CD4-positive, CD25-positive, alpha-beta regulatory T cell (primary cell): ENCODE results near the gene CEP57. TPM values are rescaled to one million over a fixed set of nuclear protein-coding genes. Genes with fewer than 3 reads are reported as not detected.

Experiments used
- ATAC-seq, 2 donors: fragments of 150-1000 bp; cut with Tn5 transposase; one replicate each; pipeline ENCODE4 v1.10.0; 2021; ENCODE audit warnings: low read depth in 2 of 2, moderate number of reproducible peaks in 2 of 2, moderate library complexity in 1 of 2
- DNase-seq, 3 donors: peaks; one replicate each; pipeline versions ENCODE4 v3.0.0 to v3.0.0-alpha.2; 2012 to 2022; ENCODE audit warnings: mixed read lengths in 1 of 3
- H3K27ac ChIP-seq: one replicate; pipeline ENCODE4 v1.7.0; 2013; ENCODE audit warnings: mild to moderate bottlenecking, low read length; ENCODE audit not compliant: insufficient read depth, poor library complexity, severe bottlenecking
- H3K27me3 ChIP-seq: one replicate; pipeline ENCODE4 v1.7.0; 2013; ENCODE audit warnings: low read length; ENCODE audit not compliant: control insufficient read depth, insufficient read depth
- H3K36me3 ChIP-seq: one replicate; pipeline ENCODE4 v1.7.0; 2013; ENCODE audit warnings: mild to moderate bottlenecking, low read length, moderate library complexity; ENCODE audit not compliant: control insufficient read depth, insufficient read depth
- H3K4me1 ChIP-seq: 2 replicates; pipeline ENCODE4 v1.7.0; 2013; ENCODE audit warnings: mild to moderate bottlenecking, low read length; ENCODE audit not compliant: insufficient read depth, control insufficient read depth, poor library complexity, severe bottlenecking
- H3K4me3 ChIP-seq: one replicate; pipeline ENCODE4 v1.7.0; 2013; ENCODE audit warnings: low read depth, mild to moderate bottlenecking, low read length, moderate library complexity
- H3K9me3 ChIP-seq, 2 experiments: 1 replicate in 1 of 2; 2 replicates in 1 of 2; pipeline ENCODE4 v1.7.0; 2013; ENCODE audit warnings: low read length in 2 of 2, mild to moderate bottlenecking in 1 of 2, moderate library complexity in 1 of 2; ENCODE audit not compliant: control insufficient read depth in 2 of 2
- H3K27ac Mint-ChIP-seq, 3 donors: one replicate each; pipeline ENCODE4 v1.8.0; 2020 to 2022; ENCODE audit warnings: mild to moderate bottlenecking in 3 of 3, mixed read lengths in 3 of 3, moderate library complexity in 2 of 3
- H3K27me3 Mint-ChIP-seq: one replicate; pipeline ENCODE4 v1.8.0; 2022; ENCODE audit warnings: mild to moderate bottlenecking, mixed read lengths
- H3K36me3 Mint-ChIP-seq: one replicate; pipeline ENCODE4 v1.8.0; 2020; ENCODE audit warnings: mixed read lengths
- H3K4me1 Mint-ChIP-seq, 4 donors: one replicate each; pipeline ENCODE4 v1.8.0; 2020 to 2022; ENCODE audit warnings: mixed read lengths in 4 of 4, mild to moderate bottlenecking in 1 of 4
- H3K4me3 Mint-ChIP-seq, 4 donors: one replicate each; pipeline ENCODE4 v1.8.0; 2020 to 2022; ENCODE audit warnings: mild to moderate bottlenecking in 4 of 4, mixed read lengths in 4 of 4, moderate library complexity in 3 of 4
- H3K9me3 Mint-ChIP-seq, 7 donors: one replicate each; pipeline ENCODE4 v1.8.0; 2020 to 2022; ENCODE audit warnings: mixed read lengths in 7 of 7, mild to moderate bottlenecking in 3 of 7, moderate library complexity in 2 of 7
- polyA plus RNA-seq, 4 donors: library from polyadenylated mRNA; unstranded; fragments of 300-500 nt; fragmentation: Illumina TruSeq; gene quantifications; one replicate each; pipeline ENCODE4 v1.2.3, GENCODE V29; 2021
- total RNA-seq: library from RNA; stranded (reverse); gene quantifications from one replicate; pipeline ENCODE4 v1.2.3, GENCODE V29; 2022

CEP57 gene
- total and polyA plus RNA-seq, 5 donors from 2014 or later, result 51.6 to 69.9 (median 63.2) TPM

- Mint-ChIP-seq H3K36me3 (peaks cover 16% of the 10 kb centered on the region), H3K9me3 (no peaks in the 10 kb centered on the region), H3K27ac (peak overlapping the region in 1 of 3 donors; percentile 78), H3K4me3 (no peak overlapping the region), H3K4me1 (peaks cover 0 to 10% (median 4%) of the 10 kb centered on the region in 4 donors), H3K27me3 (no peaks in the 10 kb centered on the region)
- Histone ChIP-seq H3K36me3 (peaks cover 54% of the 10 kb centered on the region), H3K4me1 (no peaks in the 10 kb centered on the region), H3K9me3 (no peaks in the 10 kb centered on the region), H3K4me3 (no peak overlapping the region), H3K27ac (no peak overlapping the region), H3K27me3 (no peaks in the 10 kb centered on the region)
- DNase-seq (no peak), ATAC-seq (no peak)
These were observed 45.1 kb downstream of the CEP57 start for GRCh38 chr11:95835351-95835750.

GRCh38 chr11:95835768-95836488 lies 45.6 kb downstream of the CEP57 start:
- Histone ChIP-seq H3K36me3 (peaks cover 51% of the 10 kb centered on the region), H3K27me3 (no peaks in the 10 kb centered on the region), H3K27ac (no peak overlapping the region), H3K9me3 (no peaks in the 10 kb centered on the region), H3K4me1 (no peaks in the 10 kb centered on the region), H3K4me3 (no peak overlapping the region)
- H3K9me3 Mint-ChIP-seq, result no peaks in the 10 kb centered on the region
- no peaks in the 10 kb centered on the region for H3K27me3 Mint-ChIP-seq
- ATAC-seq, result peak; percentile 66 to 81
- H3K4me1 Mint-ChIP-seq, result peaks cover 0 to 9% (median 4%) of the 10 kb centered on the region in 4 donors
- DNase-seq, result peak; percentile 29 to 62 (median 54)
- peaks cover 13% of the 10 kb centered on the region for H3K36me3 Mint-ChIP-seq
- H3K4me3 Mint-ChIP-seq, result no peak overlapping the region
- H3K27ac Mint-ChIP-seq, result peak overlapping the region in 1 of 3 donors; percentile 34

- peaks cover 25% of the 10 kb centered on the region for H3K36me3 ChIP-seq
- DNase-seq (no peak), ATAC-seq (no peak)
- H3K9me3 ChIP-seq, result no peaks in the 10 kb centered on the region
- no peak overlapping the region for H3K4me3 ChIP-seq
- Mint-ChIP-seq H3K4me3 (no peak overlapping the region), H3K36me3 (peaks cover 19% of the 10 kb centered on the region), H3K27ac (no peak overlapping the region), H3K27me3 (no peaks in the 10 kb centered on the region), H3K4me1 (peaks cover 0 to 2% (median 0%) of the 10 kb centered on the region in 4 donors), H3K9me3 (no peaks in the 10 kb centered on the region)
- H3K4me1 ChIP-seq, result no peaks in the 10 kb centered on the region
- no peaks in the 10 kb centered on the region for H3K27me3 ChIP-seq
- no peak overlapping the region for H3K27ac ChIP-seq
These were observed 54.9 kb downstream of the CEP57 start for GRCh38 chr11:95845167-95845566.

- Histone ChIP-seq H3K27me3 (no peaks in the 10 kb centered on the region), H3K9me3 (no peaks in the 10 kb centered on the region), H3K27ac (no peak overlapping the region), H3K36me3 (peaks cover 20% of the 10 kb centered on the region), H3K4me1 (no peaks in the 10 kb centered on the region), H3K4me3 (no peak overlapping the region)
- peaks cover 9% of the 10 kb centered on the region for H3K36me3 Mint-ChIP-seq
- no peak overlapping the region for H3K4me3 Mint-ChIP-seq
- no peak overlapping the region for H3K27ac Mint-ChIP-seq
- peak in 2 of 3 donors; percentile 4 to 27 for DNase-seq
- peak in 1 of 2 donors; percentile 52 for ATAC-seq
- no peaks in the 10 kb centered on the region for H3K9me3 Mint-ChIP-seq
- H3K4me1 Mint-ChIP-seq, result peaks cover 0 to 4% (median 2%) of the 10 kb centered on the region in 4 donors
- no peaks in the 10 kb centered on the region for H3K27me3 Mint-ChIP-seq
These were observed 59.0 kb downstream of the CEP57 start for GRCh38 chr11:95849087-95849825.

GRCh38 chr11:95850137-95850536 lies 59.8 kb downstream of the CEP57 start:
- DNase-seq (no peak), ATAC-seq (no peak)
- H3K9me3 ChIP-seq, result no peaks in the 10 kb centered on the region
- Mint-ChIP-seq H3K4me3 (no peak overlapping the region), H3K36me3 (peaks cover 9% of the 10 kb centered on the region), H3K27me3 (no peaks in the 10 kb centered on the region), H3K4me1 (peaks cover 0 to 4% (median 2%) of the 10 kb centered on the region in 4 donors), H3K27ac (peak overlapping the region in 1 of 3 donors; percentile 79), H3K9me3 (no peaks in the 10 kb centered on the region)
- peaks cover 13% of the 10 kb centered on the region for H3K36me3 ChIP-seq
- H3K27ac ChIP-seq, result no peak overlapping the region
- no peaks in the 10 kb centered on the region for H3K27me3 ChIP-seq
- no peak overlapping the region for H3K4me3 ChIP-seq
- no peaks in the 10 kb centered on the region for H3K4me1 ChIP-seq

GRCh38 chr11:95853138-95853537 lies 62.8 kb downstream of the CEP57 start:
- H3K27me3 ChIP-seq, result no peaks in the 10 kb centered on the region
- H3K27me3 Mint-ChIP-seq, result no peaks in the 10 kb centered on the region
- H3K36me3 Mint-ChIP-seq, result peaks cover 11% of the 10 kb centered on the region
- no peak overlapping the region for H3K4me3 Mint-ChIP-seq
- peaks cover 0 to 9% (median 2%) of the 10 kb centered on the region in 4 donors for H3K4me1 Mint-ChIP-seq
- H3K4me1 ChIP-seq, result no peaks in the 10 kb centered on the region
- ATAC-seq (no peak), DNase-seq (no peak)
- H3K9me3 Mint-ChIP-seq, result no peaks in the 10 kb centered on the region
- no peak overlapping the region for H3K27ac ChIP-seq
- H3K27ac Mint-ChIP-seq, result no peak overlapping the region
- H3K9me3 ChIP-seq, result no peaks in the 10 kb centered on the region
- peaks cover 9% of the 10 kb centered on the region for H3K36me3 ChIP-seq
- H3K4me3 ChIP-seq, result no peak overlapping the region

GRCh38 chr11:95853862-95854261 lies 63.6 kb downstream of the CEP57 start:
- no peaks in the 10 kb centered on the region for H3K27me3 ChIP-seq
- H3K9me3 ChIP-seq, result no peaks in the 10 kb centered on the region
- peaks cover 0 to 9% (median 2%) of the 10 kb centered on the region in 4 donors for H3K4me1 Mint-ChIP-seq
- H3K27ac Mint-ChIP-seq, result no peak overlapping the region
- H3K4me1 ChIP-seq, result no peaks in the 10 kb centered on the region
- no peaks in the 10 kb centered on the region for H3K27me3 Mint-ChIP-seq
- H3K9me3 Mint-ChIP-seq, result no peaks in the 10 kb centered on the region
- ATAC-seq (no peak), DNase-seq (no peak)
- H3K36me3 Mint-ChIP-seq, result peaks cover 14% of the 10 kb centered on the region
- H3K36me3 ChIP-seq, result peaks cover 14% of the 10 kb centered on the region
- H3K4me3 ChIP-seq, result no peak overlapping the region
- no peak overlapping the region for H3K4me3 Mint-ChIP-seq
- no peak overlapping the region for H3K27ac ChIP-seq
